GM19467 (cell line): ENCODE results near the gene TMEM98.
"Not testable (repeated sequence)": the region's sequence is repeated elsewhere in the genome, so short reads cannot be mapped to it uniquely, and the experiment has no call there.

Source experiments
- ATAC-seq: cut with Tn5 transposase; IDR thresholded peaks from one replicate; pipeline ENCODE4 v1.9.1; 2021; ENCODE audit warnings: mild to moderate bottlenecking, moderate library complexity; ENCODE audit not compliant: unreplicated experiment

Gene TMEM98

DNA sequence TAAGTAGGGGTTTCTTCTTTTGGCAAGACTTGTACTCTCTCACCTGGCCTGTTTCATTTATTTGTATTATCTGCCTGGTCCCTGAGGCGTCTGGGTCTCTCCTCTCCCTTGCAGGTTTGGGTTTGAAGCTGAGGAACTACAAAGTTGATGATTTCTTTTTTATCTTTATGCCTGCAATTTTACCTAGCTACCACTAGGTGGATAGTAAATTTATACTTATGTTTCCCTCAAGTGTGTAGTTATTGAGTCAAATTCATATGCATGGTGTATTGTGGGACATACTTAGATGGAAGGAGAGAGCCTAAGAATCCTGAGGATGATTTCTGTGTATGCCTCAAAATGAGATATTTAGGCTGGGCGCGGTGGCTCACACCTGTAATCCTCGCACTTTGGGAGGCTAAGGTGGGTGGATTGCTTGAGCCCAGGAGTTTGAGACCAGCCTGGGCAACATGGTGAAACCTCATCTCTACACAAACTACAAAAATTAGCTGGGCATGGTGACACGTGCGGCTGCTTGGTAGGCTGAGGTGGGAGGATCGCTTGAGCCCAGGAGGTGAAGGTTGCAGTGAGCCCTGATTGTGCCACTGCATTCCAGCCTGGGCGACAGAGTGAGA, 13.6 kb downstream of the TMEM98 start:
- ATAC-seq, result no peak

DNA sequence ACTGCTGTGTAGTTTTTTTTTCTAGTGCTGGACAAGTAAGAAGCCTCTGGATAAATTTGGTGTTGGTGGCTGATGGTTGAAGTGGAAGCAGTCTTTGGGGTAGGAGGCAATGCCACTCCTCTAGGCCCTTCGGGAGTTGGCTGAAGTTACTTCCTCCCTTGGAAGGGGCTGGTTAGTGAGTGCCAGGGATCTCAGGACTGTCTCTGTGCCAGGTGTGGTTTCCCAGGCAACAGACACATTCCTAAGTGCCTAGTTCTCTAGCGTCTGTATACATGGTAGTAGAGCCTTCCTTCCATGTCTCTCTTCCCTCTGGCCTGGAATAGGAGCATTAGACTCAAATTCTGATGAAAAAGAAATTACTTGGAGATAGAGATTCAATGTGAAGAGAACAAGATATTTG, 15.3 kb downstream of the TMEM98 start:
- ATAC-seq, result no peak

DNA sequence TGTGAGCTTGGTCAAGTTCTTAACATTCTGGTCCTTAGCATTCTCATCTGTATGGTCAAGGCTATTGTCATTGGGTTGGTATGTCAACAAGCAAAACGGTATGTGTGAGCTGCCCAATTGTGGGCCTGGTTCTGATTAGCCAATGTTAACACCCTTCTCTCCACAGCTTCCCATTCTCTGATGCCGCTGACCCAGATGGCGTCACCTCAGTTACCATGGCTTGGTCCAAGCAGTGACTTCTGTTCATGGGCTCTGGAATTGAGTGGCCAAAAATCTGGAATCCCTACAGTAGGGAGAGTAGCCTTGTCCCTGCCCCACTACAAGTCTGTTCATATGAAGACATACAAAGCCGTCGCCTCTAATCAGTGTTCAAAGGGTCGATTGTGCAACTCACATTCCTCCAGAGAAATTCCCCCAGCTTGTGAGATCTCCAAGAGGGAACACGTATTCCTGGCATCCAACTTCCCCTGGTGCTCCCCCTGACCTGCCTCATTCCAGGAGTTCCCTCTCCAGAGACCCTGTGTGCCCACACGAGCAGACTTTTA, 15.8 kb downstream of the TMEM98 start:
- ATAC-seq, result no peak

DNA sequence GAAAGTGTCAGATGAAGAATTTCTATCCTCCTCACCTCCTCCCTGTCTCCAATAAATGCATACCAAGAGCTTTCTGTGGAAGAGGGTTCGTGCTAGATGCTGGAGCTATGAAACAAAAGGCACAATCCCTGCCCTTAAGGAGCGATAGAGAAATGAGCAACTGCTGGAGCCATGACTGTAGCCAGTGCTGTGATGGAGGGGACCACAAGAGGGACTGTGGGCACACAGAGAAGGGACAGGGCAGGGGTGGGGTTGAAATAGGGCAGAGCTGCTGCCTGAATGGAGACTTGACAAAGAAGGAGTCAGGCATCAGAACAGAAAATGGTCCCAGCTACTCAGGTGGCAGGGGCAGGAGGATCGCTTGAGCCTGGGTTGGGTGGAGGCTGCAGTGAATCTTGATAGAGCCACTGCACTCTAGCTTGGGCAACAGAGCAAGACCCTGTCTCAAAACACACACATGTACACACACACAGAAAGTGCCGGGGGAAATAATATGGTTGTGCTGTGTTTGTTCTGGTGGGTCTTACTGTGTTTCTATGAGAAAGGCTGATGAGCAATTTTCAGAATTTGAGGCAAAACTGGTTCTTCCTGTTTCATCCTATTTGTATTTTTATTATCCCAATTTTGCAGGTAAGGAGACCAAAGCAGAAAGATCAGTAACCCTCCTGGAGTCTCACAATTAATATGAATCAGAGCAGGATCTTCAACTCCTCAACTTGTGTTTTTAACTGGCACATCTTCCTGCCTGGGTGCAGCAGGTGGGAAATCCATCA, 16.5 kb downstream of the TMEM98 start:
- no peak for ATAC-seq

DNA sequence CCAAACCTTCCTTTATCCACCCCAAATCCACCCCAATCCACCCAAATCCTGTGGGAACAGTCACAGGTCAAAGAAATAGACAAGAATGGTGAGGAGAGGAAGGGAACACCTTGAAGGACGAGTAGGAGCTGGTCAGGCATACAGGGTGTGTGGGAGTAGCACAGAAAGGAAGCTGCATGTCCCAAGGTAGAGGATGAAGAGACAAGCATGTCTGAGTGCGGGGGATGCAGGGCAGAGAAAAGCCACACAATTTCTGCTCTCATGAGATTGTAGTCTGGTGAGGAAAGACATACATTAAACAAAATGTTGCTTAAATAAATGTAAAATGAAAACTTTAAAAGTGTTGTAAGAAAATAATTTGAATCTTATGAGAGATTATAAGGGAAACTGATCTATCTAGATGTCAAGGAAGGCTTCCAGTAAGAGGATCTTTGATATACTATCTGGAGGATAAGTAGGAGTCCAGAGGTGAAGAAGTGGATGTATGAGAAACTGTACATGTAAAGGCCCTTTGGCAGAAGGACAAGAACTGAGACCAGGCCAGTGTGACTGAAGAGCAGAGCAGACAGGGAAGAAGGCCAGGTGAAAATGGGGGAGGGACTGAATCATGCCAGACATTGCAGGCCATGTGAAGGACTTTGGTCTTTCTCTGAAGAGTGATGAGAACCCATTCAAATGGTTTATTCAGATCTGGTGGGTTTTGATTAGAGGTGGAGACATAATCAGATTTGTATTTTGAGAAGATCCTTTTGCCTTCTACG, 18.6 kb downstream of the TMEM98 start:
- ATAC-seq, result no peak

DNA sequence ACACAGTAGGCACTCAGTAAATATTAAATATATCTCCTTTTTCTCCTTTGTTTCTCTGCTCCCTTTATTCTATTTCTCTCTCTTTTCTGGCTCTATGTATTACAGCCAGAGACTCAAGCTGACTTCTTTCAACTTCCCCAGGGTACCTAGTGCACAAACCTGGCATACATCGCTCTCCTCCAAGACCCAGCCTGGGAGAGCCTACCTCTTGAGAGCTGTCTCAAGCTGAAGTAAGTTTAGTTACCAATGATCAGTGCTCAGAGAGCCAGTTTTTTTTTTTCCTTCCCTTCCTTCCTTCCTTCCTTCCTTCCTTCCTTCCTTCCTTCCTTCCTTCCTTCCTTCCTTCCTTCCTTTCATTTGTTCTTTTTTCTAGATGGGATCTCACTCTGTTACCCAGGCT, 19.8 kb downstream of the TMEM98 start:
- ATAC-seq, result no peak

DNA sequence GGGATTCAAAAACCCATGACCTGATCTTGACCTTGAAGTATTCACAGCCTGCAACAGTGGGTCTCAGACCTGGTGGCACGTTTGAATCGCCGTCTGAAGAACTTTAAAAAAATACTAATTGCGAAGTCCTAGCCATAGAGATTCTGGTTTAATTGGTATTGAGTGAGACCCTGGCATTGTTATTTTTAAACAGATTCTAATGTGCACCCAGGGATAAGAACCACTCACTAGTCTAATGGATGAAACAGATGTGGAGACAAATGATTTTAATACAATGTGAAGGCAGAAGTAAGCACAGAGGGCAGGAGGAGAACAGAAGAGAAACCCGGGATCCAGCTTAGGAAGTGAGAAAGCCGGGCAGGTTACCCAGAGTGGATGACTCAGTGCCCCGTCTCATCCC, 21.2 kb downstream of the TMEM98 start:
- no peak for ATAC-seq

DNA sequence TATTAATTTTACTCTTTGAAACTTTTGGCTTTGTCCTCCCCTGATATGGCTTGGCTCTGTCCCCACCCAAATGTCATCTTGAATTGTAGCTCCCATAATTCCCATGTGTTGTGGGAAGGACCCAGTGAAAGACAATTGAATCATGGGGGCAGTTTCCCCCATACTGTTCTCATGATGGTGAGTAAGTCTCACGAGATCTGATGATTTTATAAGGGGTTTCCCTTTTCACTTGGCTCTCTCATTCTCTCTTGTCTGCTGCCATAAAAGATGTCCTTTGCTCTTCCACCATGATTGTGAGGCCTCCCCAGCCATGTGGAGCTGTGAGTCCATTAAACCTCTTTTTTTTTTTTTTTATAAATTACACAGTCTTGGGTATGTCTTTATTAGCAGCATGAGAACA, 24.5 kb downstream of the TMEM98 start:
- not testable (repeated sequence) for ATAC-seq

DNA sequence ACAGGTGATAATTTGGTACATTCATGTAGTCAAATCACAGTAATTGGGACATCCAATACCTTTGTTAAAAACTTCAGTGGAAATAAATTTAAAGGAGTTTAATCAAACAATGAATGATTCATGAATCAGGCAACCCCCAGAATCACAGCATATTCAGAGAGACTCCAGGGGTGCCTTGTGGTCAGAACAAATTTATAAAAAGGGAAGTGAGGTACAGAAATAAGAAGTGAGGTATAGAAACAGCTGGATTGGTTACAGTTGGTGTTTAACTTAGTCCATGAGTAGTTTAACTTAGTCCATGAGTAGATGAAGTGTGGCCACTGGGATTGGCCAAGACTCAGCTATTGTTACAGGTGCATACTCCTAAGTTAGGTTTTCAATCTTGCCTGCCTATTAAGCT, 25.1 kb downstream of the TMEM98 start:
- ATAC-seq, result no peak

DNA sequence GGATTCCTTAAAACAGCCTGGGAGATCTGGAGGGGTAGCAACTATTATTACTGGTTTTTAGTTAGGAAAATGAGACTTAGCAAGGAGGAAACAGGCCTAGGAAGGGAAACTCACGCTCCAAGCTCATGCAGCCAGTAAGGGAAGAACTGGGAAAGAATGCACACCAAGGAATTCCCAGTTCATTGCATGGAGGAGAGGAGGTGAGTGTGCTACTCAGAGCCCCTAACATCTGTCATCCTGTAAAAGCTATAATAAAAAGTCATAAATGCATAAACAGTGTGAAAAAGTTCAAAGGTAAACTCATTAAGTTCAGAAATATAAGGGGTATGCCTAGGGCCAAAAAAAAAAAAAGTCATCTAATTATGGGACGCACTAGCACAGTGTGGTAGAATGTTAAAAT, 25.9 kb downstream of the TMEM98 start:
- no peak for ATAC-seq

DNA sequence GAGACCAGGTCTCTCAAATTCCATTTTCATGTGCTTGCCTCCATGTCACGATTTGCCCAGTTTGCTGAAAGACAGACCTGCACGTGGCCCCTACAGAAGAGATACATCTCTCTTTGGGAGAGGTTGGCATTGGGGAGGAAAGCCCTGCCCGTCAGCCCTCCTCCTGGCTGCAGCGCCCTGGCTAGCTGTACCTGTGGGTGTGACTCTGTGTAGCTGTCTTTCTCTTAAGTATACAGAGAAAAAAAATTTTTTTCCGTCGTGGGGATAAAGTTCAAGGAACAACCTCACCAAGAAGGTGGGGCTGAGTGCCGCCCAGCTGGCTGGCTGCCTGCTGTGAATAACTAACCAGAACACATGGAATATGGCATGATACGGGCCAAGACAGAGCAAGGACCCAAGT, 26.5 kb downstream of the TMEM98 start:
- ATAC-seq, result no peak

DNA sequence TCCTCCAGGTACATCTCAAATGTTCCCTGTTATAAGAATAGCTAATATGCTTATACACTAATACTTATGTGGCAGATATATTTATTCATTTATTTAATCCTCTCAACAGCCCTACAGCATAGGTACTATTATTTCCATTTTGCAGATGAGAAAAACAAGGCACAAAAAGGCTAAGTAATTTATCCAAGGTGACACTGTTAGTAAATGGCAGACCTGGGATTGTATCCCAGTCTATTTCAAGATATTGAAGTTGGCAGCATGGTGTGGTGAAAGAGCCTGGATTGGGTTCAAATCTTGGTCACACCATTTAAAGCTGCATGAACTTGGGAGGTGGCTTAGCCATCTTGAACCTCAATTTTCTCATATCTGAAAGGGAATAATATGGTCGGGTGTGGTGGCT, 27.2 kb downstream of the TMEM98 start:
- no peak for ATAC-seq

DNA sequence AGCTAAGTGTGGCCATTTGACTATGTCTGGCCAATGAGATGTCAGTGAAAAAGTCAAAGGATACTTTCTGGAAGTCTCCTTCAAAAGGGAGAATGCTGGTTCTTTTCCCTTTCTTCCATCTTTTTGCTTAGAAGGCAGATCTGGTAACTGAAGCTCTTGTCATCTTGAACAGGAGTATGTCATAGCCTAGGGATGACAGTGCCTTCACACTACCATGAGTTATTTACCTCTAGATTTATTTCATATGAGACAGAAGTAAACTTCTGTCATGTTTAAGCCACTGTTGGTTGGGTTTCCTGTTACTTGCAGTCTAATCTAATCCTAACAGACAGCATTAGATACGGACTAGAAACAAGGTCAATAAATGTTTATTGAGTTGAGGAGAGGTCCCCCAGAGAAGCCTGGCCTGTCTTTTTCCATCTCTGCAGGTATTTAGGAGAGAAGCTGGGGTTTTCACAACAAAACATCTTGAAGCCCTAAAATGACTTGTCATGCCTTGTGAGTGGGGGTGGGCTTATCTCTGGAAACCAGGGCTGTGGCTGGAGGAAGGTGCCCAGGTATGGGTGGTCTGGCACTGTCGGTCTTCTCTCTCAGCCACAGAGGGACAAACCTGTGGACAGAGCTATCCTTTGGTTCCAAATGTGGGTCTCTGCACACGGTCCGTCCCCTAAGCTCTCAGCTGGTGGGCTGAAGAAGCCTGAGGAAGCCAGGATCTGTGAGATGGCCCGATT, 28.5 kb downstream of the TMEM98 start:
- ATAC-seq, result no peak

DNA sequence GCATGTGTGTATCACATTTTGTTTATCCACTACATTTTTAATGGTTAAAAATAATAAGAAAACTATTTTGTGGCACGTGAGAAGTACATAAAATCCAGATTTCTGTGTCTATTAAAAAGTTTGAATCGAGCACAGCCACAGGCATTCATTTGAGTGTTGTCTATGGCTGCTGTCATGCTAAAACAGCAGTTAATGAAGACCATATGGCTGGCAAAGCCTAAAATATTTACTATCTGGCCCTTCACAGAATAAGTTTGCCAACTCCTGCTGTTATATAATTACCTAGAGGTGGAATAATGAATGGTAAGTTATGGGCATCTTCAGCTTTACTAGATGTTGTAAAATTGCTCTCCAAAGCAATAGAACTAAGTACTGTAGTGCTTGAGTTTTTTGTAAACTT, 30.5 kb downstream of the TMEM98 start:
- no peak for ATAC-seq

DNA sequence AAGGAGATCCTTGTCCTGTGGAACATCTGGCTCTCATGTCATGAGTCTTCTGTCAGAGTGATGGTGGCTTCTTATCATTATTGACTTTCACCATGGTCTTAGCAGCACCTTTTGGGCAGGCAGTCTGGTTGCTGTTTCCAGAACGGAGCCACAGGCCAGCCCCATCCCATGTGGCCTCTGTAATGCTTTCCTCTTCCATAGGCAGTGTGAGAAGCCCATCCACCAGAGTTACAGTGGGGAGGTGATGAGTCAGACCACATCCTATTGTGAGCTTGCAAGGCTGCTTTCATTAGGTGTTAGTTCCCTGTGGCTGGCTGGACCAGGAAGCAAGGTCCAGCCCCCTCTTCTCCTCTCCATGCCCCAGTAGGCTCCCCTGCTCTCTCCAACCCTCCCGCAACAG, 32.9 kb downstream of the TMEM98 start:
- ATAC-seq, result no peak

DNA sequence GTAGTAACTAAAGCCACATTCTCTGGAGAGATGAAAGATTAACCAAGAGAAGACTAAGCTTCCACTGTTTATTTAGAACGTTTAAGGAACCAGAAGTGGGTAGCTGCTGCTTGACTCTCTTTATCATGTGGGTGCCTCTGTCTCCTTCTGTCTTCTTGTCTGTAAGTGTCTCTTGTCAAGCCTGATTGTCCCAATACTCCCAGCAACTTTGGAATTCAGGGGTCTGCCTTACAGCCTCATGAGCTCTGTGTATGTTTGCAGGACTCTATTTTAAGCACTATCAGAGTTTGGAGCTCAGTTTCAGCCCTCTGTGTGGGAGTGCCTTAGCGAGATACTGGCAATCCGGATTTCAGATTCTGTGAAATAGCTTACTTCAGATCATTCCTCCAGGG, 34.4 kb downstream of the TMEM98 start:
- no peak for ATAC-seq

DNA sequence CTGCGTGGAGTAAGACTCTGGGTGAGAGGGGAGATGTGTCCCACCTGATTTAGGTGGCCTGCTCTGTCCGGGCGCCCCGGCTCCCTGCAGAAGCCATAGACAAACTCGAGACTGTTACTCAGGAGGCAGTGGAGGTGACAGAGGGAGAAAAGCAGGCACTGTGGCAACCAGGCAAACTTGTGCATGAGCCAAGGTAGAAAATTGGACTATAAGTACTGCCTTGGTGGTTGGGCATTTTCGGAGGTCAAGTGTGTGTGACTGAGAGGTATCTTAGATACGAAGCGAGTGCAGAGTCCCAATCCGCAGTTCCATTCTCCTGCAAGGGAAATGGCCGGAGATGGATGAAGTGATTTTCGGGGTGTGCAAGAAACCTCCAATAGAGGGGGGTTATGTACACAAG, 36.6 kb downstream of the TMEM98 start:
- no peak for ATAC-seq

DNA sequence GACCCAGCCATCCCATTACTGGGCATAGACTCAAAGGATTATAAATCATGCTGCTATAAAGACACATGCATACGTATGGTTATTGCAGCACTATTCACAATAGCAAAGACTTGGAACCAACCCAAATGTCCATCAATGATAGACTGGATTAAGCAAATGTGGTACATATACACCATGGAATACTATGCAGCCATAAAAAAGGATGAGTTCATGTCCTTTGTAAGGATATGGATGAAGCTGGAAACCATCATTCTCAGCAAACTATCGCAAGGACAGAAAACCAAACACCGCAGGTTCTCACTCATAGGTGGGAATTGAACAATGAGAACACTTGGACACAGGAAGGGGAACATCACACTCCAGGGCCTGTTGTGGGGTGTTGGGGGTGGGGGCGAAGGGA, 41.3 kb downstream of the TMEM98 start:
- not testable (repeated sequence) for ATAC-seq

DNA sequence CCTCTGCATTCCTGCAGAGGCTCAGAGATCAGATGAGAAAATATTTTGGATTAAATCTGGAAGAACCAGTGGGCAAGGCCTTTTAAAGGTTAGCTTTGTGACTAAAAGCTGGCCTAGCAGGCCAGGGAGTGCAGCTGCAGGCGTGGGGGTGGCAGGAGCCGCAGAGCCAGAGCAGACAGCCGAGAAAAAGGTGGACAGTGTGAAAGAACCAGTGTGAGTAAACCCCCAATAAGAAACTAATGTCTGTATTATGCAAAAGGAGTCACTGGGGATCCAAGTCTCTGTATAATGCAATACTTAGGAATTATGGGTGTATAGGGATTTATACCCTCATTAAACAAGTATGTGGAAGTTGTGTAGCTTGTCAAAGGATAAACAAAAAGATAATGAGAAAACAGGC, 42.3 kb downstream of the TMEM98 start:
- ATAC-seq, result no peak

DNA sequence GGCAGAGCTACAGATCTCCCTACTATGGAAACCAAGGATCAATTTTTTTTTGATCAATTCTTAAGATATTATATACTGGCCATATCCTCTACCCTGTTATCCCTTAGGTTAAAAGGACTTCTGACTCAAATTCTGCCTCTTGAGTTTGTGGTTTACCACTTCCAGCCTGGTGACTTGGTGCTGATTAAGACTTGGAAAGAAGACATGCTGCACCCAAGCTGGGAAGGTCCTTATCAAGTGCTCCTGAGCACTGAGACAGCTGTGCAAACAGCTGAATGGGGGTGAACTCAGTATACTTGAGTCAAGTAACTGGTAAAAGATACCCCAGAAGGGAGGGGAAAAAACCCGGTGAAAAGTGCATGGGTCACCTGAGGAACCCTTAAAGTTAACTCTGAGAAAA, 43.2 kb downstream of the TMEM98 start:
- no peak for ATAC-seq

DNA sequence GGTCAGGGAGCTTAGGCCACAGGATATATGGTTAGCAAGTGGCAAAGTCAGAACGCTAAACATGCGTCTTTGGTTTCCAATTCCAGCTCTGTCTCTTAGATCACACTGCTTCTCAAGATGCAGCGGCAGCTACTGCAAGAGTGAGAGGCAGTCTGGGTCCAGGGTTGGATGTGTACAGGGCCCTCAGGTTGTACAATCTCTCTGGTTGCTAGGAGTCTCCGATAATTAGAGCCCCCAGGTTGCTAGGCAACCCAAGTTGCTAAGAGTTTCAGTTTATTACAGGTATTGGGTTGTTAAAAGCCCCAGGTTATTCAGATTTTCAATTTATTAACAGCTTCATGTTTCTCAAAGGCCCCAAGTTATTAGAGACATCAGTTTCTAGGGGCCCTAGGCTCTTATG, 48.2 kb downstream of the TMEM98 start:
- no peak for ATAC-seq
